ENCODE data around the gene FOXL1. TPM values are rescaled to one million over a fixed set of nuclear protein-coding genes. Genes with fewer than 3 reads are reported as not detected.
A peak's percentile ranks its signal among the peaks of the same experiment; 100 is the strongest.

FOXL1 gene
- total and polyA plus RNA-seq, 12 donors: 0.18 to 2.1 (median 0.69) TPM

GRCh38 chr16:86611941-86612340, 33.6 kb downstream of the FOXL1 start:
- 50 to 60% (median 56%) methylated on average over 3 of the region's 3 CpGs for WGBS, 4 donors
- H3K36me3 ChIP-seq (replicated peaks in 1 of 2): no peaks in the 10 kb centered on the region
- intact Hi-C loops (cut with DNase I): no loop called here
- H3K4me3 ChIP-seq: no peak overlapping the region
- no peaks in the 10 kb centered on the region for H3K4me1 ChIP-seq (replicated peaks in 1 of 2)
- H3K27me3 ChIP-seq: peaks cover 4% of the 10 kb centered on the region
- TF ChIP-seq POLR2A (IDR thresholded peaks at IDR 0.05): no peak
- TF ChIP-seq, protein P1, sequence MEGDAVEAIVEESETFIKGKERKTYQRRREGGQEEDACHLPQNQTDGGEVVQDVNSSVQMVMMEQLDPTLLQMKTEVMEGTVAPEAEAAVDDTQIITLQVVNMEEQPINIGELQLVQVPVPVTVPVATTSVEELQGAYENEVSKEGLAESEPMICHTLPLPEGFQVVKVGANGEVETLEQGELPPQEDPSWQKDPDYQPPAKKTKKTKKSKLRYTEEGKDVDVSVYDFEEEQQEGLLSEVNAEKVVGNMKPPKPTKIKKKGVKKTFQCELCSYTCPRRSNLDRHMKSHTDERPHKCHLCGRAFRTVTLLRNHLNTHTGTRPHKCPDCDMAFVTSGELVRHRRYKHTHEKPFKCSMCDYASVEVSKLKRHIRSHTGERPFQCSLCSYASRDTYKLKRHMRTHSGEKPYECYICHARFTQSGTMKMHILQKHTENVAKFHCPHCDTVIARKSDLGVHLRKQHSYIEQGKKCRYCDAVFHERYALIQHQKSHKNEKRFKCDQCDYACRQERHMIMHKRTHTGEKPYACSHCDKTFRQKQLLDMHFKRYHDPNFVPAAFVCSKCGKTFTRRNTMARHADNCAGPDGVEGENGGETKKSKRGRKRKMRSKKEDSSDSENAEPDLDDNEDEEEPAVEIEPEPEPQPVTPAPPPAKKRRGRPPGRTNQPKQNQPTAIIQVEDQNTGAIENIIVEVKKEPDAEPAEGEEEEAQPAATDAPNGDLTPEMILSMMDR (IDR thresholded peaks at IDR 0.05): no peak
- H3K27ac ChIP-seq: no peak overlapping the region
- DNase-seq: no peak
- no peaks in the 10 kb centered on the region for H3K9me3 ChIP-seq (replicated peaks in 1 of 3)

GRCh38 chr16:86614699-86615098, 36.4 kb downstream of the FOXL1 start:
- WGBS, 4 donors: 76 to 87% (median 80%) methylated on average over 5 of the region's 5 CpGs

GRCh38 chr16:86616906-86617305, 38.6 kb downstream of the FOXL1 start:
- Histone ChIP-seq H3K36me3 (replicated peaks in 1 of 2) (no peaks in the 10 kb centered on the region), H3K27me3 (no peaks in the 10 kb centered on the region), H3K4me1 (replicated peaks in 1 of 2) (no peaks in the 10 kb centered on the region), H3K9me3 (replicated peaks in 1 of 3) (no peaks in the 10 kb centered on the region), H3K27ac (no peak overlapping the region), H3K4me3 (no peak overlapping the region)
- no peak for TF ChIP-seq POLR2A (IDR thresholded peaks at IDR 0.05)
- TF ChIP-seq, protein P1 (IDR thresholded peaks at IDR 0.05): no peak
- intact Hi-C loops (cut with DNase I): no loop called here
- no peak for DNase-seq
- 50 to 62% (median 60%) methylated on average over 5 of the region's 5 CpGs for WGBS, 4 donors

More at GRCh38 chr16:86614699-86615098, 36.4 kb downstream of the FOXL1 start:
- Histone ChIP-seq H3K4me1 (replicated peaks in 1 of 2) (no peaks in the 10 kb centered on the region), H3K27me3 (peaks cover 4% of the 10 kb centered on the region), H3K27ac (no peak overlapping the region), H3K9me3 (replicated peaks in 1 of 3) (no peaks in the 10 kb centered on the region), H3K4me3 (no peak overlapping the region), H3K36me3 (replicated peaks in 1 of 2) (no peaks in the 10 kb centered on the region)
- no peak for TF ChIP-seq POLR2A (IDR thresholded peaks at IDR 0.05)
- TF ChIP-seq, protein P1 (IDR thresholded peaks at IDR 0.05): no peak
- no peak for DNase-seq
- intact Hi-C loops (cut with DNase I): no loop called here

DNA sequence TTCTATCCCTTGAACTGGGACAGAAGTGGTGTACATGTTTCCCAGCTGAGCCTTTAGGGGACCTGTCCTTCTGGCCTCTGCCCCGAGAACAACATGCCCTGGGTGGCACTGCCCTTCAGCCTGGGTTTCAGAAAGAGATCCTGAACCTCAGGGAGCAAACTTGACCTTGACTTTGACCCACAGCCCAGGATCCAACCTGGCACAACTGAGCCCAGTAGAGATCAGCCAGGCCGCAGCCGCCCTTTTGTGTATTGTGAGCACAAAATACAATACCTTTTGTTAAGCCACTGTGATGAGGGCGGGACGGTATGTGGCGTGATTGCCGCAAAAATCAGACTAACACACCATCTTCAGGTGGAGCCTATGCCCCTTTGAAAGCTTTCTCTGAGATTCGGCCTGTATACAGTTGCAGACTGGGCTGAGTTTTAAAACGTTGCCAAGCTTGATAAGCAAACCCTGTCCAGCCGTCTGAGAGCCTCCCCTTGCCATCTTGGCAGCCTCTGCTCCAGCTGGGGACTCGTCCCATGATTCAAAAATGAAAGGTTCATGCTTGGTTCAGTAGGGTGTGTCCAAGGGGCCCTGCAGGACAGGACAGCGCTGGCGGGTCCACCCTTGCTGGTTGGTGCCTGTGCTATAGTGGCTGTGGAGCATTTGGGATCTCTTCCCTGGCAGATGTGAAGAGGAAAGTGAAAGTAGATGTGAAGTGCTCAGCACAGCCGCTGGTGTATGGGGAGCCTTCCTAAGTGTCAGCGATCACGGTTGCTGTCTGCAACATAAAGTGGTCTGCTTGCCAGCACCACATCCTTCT, 40.3 kb downstream of the FOXL1 start:
- H3K27me3 ChIP-seq: no peaks in the 10 kb centered on the region
- no peaks in the 10 kb centered on the region for H3K9me3 ChIP-seq (replicated peaks in 1 of 3)
- WGBS, 4 donors: 73 to 80% (median 76%) methylated on average over 8 to 16 of the region's 16 CpGs
- peak overlapping the region in 1 of 5 donors; percentile 49 for H3K27ac ChIP-seq
- no peaks in the 10 kb centered on the region for H3K36me3 ChIP-seq (replicated peaks in 1 of 2)
- TF ChIP-seq, protein P1 (IDR thresholded peaks at IDR 0.05): no peak
- no peak for TF ChIP-seq POLR2A (IDR thresholded peaks at IDR 0.05)
- DNase-seq: peak in 1 of 7 donors; percentile 18
- H3K4me3 ChIP-seq: peak overlapping the region in 1 of 4 donors; percentile 29
- no peaks in the 10 kb centered on the region for H3K4me1 ChIP-seq (replicated peaks in 1 of 2)
- intact Hi-C loops (cut with DNase I): no loop called here
